ENCODE results near the gene SIX4.

- no peak for TF ChIP-seq POLR2A (IDR thresholded peaks at IDR 0.05)
- TF ChIP-seq, protein P1, sequence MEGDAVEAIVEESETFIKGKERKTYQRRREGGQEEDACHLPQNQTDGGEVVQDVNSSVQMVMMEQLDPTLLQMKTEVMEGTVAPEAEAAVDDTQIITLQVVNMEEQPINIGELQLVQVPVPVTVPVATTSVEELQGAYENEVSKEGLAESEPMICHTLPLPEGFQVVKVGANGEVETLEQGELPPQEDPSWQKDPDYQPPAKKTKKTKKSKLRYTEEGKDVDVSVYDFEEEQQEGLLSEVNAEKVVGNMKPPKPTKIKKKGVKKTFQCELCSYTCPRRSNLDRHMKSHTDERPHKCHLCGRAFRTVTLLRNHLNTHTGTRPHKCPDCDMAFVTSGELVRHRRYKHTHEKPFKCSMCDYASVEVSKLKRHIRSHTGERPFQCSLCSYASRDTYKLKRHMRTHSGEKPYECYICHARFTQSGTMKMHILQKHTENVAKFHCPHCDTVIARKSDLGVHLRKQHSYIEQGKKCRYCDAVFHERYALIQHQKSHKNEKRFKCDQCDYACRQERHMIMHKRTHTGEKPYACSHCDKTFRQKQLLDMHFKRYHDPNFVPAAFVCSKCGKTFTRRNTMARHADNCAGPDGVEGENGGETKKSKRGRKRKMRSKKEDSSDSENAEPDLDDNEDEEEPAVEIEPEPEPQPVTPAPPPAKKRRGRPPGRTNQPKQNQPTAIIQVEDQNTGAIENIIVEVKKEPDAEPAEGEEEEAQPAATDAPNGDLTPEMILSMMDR (IDR thresholded peaks at IDR 0.05 in 8 of 11, conservative IDR thresholded peaks at IDR 0.05 in 3 of 11) = no peak
These were observed 23.6 kb downstream of the SIX4 start for GRCh38 chr14:60700598-60700997.
